Fibroblast of pulmonary artery (primary cell): ENCODE measurements around the gene CACNA1I.

Experiments used
- DNase-seq: peaks from one replicate; pipeline ENCODE4 v3.0.0-alpha.2; 2010; ENCODE audit warnings: low read depth
- H3K4me3 ChIP-seq: replicated peaks from 2 replicates; pipeline ENCODE4 v1.5.1; 2011; ENCODE audit warnings: low read depth, mild to moderate bottlenecking, control low read depth, low read length, moderate library complexity
- TF ChIP-seq, protein P1 (sequence below): IDR thresholded peaks from 2 replicates; pipeline ENCODE4 v1.5.1; 2011; ENCODE audit warnings: mild to moderate bottlenecking, control low read depth, low read length, inconsistent platforms; ENCODE audit errors: missing control alignments

CACNA1I gene

GRCh38 chr22:39706376-39707140 is 136.0 kb downstream of the CACNA1I start:
- H3K4me3 ChIP-seq, result no peak overlapping the region
- no peak for DNase-seq
- TF ChIP-seq, protein P1, sequence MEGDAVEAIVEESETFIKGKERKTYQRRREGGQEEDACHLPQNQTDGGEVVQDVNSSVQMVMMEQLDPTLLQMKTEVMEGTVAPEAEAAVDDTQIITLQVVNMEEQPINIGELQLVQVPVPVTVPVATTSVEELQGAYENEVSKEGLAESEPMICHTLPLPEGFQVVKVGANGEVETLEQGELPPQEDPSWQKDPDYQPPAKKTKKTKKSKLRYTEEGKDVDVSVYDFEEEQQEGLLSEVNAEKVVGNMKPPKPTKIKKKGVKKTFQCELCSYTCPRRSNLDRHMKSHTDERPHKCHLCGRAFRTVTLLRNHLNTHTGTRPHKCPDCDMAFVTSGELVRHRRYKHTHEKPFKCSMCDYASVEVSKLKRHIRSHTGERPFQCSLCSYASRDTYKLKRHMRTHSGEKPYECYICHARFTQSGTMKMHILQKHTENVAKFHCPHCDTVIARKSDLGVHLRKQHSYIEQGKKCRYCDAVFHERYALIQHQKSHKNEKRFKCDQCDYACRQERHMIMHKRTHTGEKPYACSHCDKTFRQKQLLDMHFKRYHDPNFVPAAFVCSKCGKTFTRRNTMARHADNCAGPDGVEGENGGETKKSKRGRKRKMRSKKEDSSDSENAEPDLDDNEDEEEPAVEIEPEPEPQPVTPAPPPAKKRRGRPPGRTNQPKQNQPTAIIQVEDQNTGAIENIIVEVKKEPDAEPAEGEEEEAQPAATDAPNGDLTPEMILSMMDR, result no peak

GRCh38 chr22:39707351-39707750 is 136.8 kb downstream of the CACNA1I start:
- no peak for DNase-seq
- TF ChIP-seq, protein P1, result no peak
- H3K4me3 ChIP-seq, result no peak overlapping the region

- TF ChIP-seq, protein P1, result no peak
- no peak overlapping the region for H3K4me3 ChIP-seq
- no peak for DNase-seq
Measured at GRCh38 chr22:39707816-39708215, 137.3 kb downstream of the CACNA1I start.

DNA sequence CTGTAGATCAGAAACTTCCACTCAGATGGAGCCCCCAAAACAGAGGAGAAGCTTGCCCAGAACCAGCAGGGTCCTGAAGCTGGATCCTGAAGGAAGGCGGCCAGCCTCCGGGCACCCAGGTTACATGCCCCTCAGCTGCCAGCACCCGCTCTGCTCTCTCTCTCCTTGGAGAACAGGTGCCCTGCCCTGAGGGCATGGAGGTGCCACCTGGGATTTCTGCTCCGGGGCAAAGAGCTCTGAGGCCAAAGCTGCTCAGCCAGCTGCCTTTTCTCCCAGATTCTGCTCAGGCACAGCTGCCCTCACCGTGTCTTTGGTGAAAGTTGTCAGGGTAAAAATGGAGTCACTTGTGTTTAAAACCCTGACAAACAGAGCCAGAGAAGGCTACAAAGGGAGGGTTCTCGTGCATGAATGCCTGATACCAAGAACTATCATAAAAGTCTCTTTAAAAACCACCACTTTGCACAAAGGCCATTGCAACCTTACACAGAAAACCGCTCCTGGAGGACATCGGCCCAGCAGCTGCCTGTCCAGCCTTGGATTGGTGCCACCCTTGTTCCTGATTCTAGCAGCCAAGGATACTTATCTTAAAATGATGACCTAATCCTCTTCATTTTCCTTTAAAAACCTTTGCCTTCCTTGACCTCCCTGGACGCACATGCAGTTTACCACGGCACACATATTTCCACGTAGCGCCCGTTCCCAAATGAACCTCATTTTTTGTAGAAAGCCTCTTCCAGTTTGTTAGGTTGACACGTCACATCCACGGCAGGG is 140.0 kb downstream of the CACNA1I start:
- DNase-seq, result peak; percentile 15
- H3K4me3 ChIP-seq, result no peak overlapping the region
- TF ChIP-seq, protein P1, result no peak

GRCh38 chr22:39712081-39712480 is 141.5 kb downstream of the CACNA1I start:
- DNase-seq, result no peak
- TF ChIP-seq, protein P1, result no peak
- no peak overlapping the region for H3K4me3 ChIP-seq

GRCh38 chr22:39712751-39713525 is 142.4 kb downstream of the CACNA1I start:
- DNase-seq, result no peak
- H3K4me3 ChIP-seq, result no peak overlapping the region
- TF ChIP-seq, protein P1, result no peak
